K562 (cell line): ENCODE results near the gene RSPRY1. TPM values are rescaled to one million over a fixed set of nuclear protein-coding genes. Genes with fewer than 3 reads are reported as not detected.

Experiments used
- ARID3B ChIP-seq: fragments of 250-450 bp; sonication (Bioruptor Pico); IDR thresholded peaks from 2 replicates; pipeline ENCODE4 v1.4.0; 2020; ENCODE audit warnings: borderline replicate concordance
- DPF2 ChIP-seq: fragments of 450-650 bp; IDR thresholded peaks from 2 replicates; pipeline ENCODE4 v1.6.1; 2016
- HMGN3 ChIP-seq: IDR thresholded peaks from 2 replicates; pipeline ENCODE4 v1.6.1; 2011; ENCODE audit warnings: borderline replicate concordance, low read depth, mild to moderate bottlenecking, mixed read lengths, low read length; ENCODE audit not compliant: insufficient read length; ENCODE audit errors: extremely low read depth
- HSF4 ChIP-seq: fragments of 250-450 bp; sonication (Bioruptor Pico); IDR thresholded peaks from 2 replicates; pipeline ENCODE4 v2.1.2; 2022; ENCODE audit warnings: mild to moderate bottlenecking, moderate library complexity, borderline replicate concordance
- NCOA6 ChIP-seq: fragments of 450-650 bp; IDR thresholded peaks from 2 replicates; pipeline ENCODE4 v1.6.1; 2017; ENCODE audit warnings: mild to moderate bottlenecking
- POLR3G ChIP-seq: IDR thresholded peaks from 2 replicates; pipeline ENCODE4 v1.6.1; 2011; ENCODE audit not compliant: insufficient read length, insufficient replicate concordance; ENCODE audit errors: extremely low read depth
- RNF219 ChIP-seq: fragments of 250-450 bp; sonication (Bioruptor Pico); IDR thresholded peaks from 2 replicates; pipeline ENCODE4 v1.5.0; 2022; ENCODE audit warnings: mild to moderate bottlenecking
- SIN3B ChIP-seq: fragments of 450-650 bp; IDR thresholded peaks from 2 replicates; pipeline ENCODE4 v1.6.1; 2017; ENCODE audit warnings: low read depth, mild to moderate bottlenecking, moderate library complexity
- TAF7 ChIP-seq: fragments of 450-650 bp; IDR thresholded peaks from 2 replicates; pipeline ENCODE4 v1.6.1; 2016; ENCODE audit warnings: missing genetic modification characterization, missing compliant biosample characterization
- ZFP36 ChIP-seq: fragments of 150-350 bp; IDR thresholded peaks from 2 replicates; pipeline ENCODE4 v1.6.1; 2018; ENCODE audit warnings: low read length, low read depth; ENCODE audit not compliant: partially characterized antibody
- ZNF41 ChIP-seq: fragments of 250-450 bp; sonication (Bioruptor Pico); conservative IDR thresholded peaks from 2 replicates; pipeline ENCODE4 v1.4.0; 2020; ENCODE audit warnings: mild to moderate bottlenecking
- polyA plus RNA-seq, 8 experiments: library from polyadenylated mRNA; depleted of rRNA in 4 of 8; stranded (reverse) in 5 of 8; unstranded in 3 of 8; fragments of >200 nt; fragmentation: Nextera tagmentation in 2 of 8; fragmentation: Illumina TruSeq in 1 of 8; extraction: Ambion mirVana in 2 of 8; extraction: Trizol in 1 of 8; gene quantifications; 2 replicates each; pipeline versions ENCODE4 v1.2.1 to v1.2.3, GENCODE V29; 2011 to 2014; ENCODE audit warnings: inconsistent platforms in 1 of 8, missing spikeins in 1 of 8
- total RNA-seq, 7 experiments: library from RNA; depleted of rRNA in 6 of 7; stranded (reverse); fragments of >200 nt in 6 of 7; fragmentation: Illumina TruSeq in 2 of 7; extraction: Trizol in 2 of 7; gene quantifications; 2 replicates each; pipeline versions ENCODE4 v1.2.1 to v1.2.3, GENCODE V29; 2011 to 2021; ENCODE audit warnings: low replicate concordance in 1 of 7

The RSPRY1 gene
- total and polyA plus RNA-seq, 9 of the 15 experiments (the other 6 are each of a cell fraction or from before 2014, with no cell fraction given), result 10.2 to 27.8 (median 20.8) TPM

- no peak for TF ChIP-seq SIN3B
- TF ChIP-seq TAF7 (tag), result no peak
- TF ChIP-seq POLR3G, result no peak
- TF ChIP-seq HMGN3, result no peak
- TF ChIP-seq ZNF41, result no peak
- no peak for TF ChIP-seq NCOA6
- no peak for TF ChIP-seq HSF4 (CRISPR knock-in tag)
- TF ChIP-seq RNF219 (CRISPR knock-in tag), result no peak
- TF ChIP-seq ARID3B (CRISPR knock-in tag), result no peak
- TF ChIP-seq DPF2, result no peak
- TF ChIP-seq ZFP36, result no peak
- TF ChIP-seq, all 486 proteins: peak for 0
Observed at GRCh38 chr16:57209780-57210179, 23.7 kb downstream of the RSPRY1 start (continued).
